Lower lobe of right lung (tissue), 2 donors: Measurements from ENCODE around the gene EPHA6. TPM values are rescaled to one million over a fixed set of nuclear protein-coding genes. Genes with fewer than 3 reads are reported as not detected.

ENCODE experiments used
- ATAC-seq, 2 donors: fragments of 200-7000 bp; cut with Tn5 transposase; one replicate each; pipeline ENCODE4 v1.9.1; 2020 to 2022; ENCODE audit warnings: mild to moderate bottlenecking in 2 of 2, moderate library complexity in 2 of 2
- DNase-seq: peaks from one replicate; pipeline ENCODE4 v3.0.0-alpha.2; 2020
- H3K27ac ChIP-seq: fragments of 200-600 bp; one replicate; pipeline ENCODE4 v1.8.0; 2022
- H3K27me3 ChIP-seq: fragments of 200-600 bp; one replicate; pipeline ENCODE4 v1.8.0; 2022; ENCODE audit warnings: low read depth
- H3K36me3 ChIP-seq: fragments of 200-600 bp; one replicate; pipeline ENCODE4 v1.8.0; 2022; ENCODE audit warnings: mild to moderate bottlenecking
- H3K4me1 ChIP-seq: fragments of 200-600 bp; one replicate; pipeline ENCODE4 v1.8.0; 2022
- H3K4me3 ChIP-seq: fragments of 200-600 bp; one replicate; pipeline ENCODE4 v1.8.0; 2022; ENCODE audit warnings: mild to moderate bottlenecking
- H3K9me3 ChIP-seq: fragments of 200-600 bp; one replicate; pipeline ENCODE4 v1.8.0; 2022
- intact Hi-C: fragments of 100-400 bp; cut with DNase I; formaldehyde crosslinking; loops from one replicate; pipeline ENCODE4 v1.11.0; 2022
- total RNA-seq: library from RNA; stranded (reverse); fragmentation: NEBNext Ultra II Directional; extraction: Animal tissue kit (Norgen Biotek cat#: 25700); gene quantifications from one replicate; pipeline ENCODE4 v1.2.1, GENCODE V29; 2021
- TF ChIP-seq, protein P1 (sequence below): fragments of 200-600 bp; IDR thresholded peaks from one replicate; pipeline ENCODE4 v1.8.0; 2022; ENCODE audit warnings: antibody characterized with exemption, mild to moderate bottlenecking
- donor health status: DM: no; HTN: yes; CAD: no; lungs with severe emphysema.

EPHA6 gene
- total RNA-seq, 1 donor from 2014 or later = 0.53 TPM

DNA sequence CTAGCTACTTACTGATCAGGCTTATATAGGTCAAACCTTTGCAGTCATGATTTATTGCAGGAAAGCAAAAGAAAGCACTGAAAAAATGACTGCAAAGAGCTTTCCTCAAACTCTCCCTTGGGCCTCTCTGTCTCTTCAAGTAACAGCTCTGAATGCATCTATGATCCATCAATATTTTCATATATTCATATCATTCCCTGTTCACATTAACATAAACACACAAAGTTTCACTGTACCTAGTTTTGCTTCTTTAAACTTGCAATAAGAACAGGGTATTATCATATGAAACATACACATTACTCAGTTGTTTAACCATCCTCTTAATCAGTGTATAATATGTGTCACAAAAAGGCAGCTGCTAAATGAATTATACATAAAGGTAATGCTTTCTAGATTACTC lies 842.2 kb downstream of the EPHA6 start:
- TF ChIP-seq, protein P1, sequence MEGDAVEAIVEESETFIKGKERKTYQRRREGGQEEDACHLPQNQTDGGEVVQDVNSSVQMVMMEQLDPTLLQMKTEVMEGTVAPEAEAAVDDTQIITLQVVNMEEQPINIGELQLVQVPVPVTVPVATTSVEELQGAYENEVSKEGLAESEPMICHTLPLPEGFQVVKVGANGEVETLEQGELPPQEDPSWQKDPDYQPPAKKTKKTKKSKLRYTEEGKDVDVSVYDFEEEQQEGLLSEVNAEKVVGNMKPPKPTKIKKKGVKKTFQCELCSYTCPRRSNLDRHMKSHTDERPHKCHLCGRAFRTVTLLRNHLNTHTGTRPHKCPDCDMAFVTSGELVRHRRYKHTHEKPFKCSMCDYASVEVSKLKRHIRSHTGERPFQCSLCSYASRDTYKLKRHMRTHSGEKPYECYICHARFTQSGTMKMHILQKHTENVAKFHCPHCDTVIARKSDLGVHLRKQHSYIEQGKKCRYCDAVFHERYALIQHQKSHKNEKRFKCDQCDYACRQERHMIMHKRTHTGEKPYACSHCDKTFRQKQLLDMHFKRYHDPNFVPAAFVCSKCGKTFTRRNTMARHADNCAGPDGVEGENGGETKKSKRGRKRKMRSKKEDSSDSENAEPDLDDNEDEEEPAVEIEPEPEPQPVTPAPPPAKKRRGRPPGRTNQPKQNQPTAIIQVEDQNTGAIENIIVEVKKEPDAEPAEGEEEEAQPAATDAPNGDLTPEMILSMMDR = no peak
- no peaks in the 10 kb centered on the region for H3K27me3 ChIP-seq
- DNase-seq = no peak
- no peak for ATAC-seq
- H3K9me3 ChIP-seq = no peaks in the 10 kb centered on the region
- H3K4me1 ChIP-seq = no peaks in the 10 kb centered on the region
- no peak overlapping the region for H3K4me3 ChIP-seq
- no peaks in the 10 kb centered on the region for H3K36me3 ChIP-seq
- intact Hi-C loops = no loop called here
- H3K27ac ChIP-seq = no peak overlapping the region

DNA sequence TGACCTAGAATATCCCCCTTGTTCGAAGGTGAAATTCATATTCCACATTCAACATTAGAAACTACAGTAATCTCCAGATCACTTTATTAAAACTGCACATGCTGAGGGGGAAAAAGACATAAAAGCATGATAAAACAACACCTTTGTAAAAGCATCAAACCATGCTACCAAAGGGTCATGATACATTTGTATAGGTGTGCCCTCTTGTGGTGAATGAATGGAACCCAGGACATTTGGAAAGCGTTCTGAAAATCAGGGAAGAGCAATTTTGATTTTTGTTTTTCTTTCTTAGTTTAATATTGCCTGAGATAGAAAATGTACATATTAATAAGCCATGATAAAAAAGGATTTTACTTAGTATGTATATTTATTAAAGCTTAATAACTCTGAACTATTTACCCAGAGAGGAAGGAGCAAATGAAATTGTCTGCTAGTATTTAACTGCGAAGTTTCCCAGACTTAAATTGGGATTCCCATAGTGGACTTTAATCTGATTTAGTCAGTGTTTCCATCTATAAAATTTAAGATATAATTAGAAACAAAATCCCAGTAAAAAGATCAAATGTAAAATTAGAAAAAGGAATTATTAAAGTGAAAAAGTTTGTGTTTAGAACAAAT lies 844.4 kb downstream of the EPHA6 start:
- TF ChIP-seq, protein P1 = peak; percentile 45
- H3K27me3 ChIP-seq = no peaks in the 10 kb centered on the region
- no peaks in the 10 kb centered on the region for H3K36me3 ChIP-seq
- no peaks in the 10 kb centered on the region for H3K4me1 ChIP-seq
- no peak overlapping the region for H3K4me3 ChIP-seq
- intact Hi-C loops = no loop called here
- ATAC-seq (no peak), DNase-seq (no peak)
- no peak overlapping the region for H3K27ac ChIP-seq
- no peaks in the 10 kb centered on the region for H3K9me3 ChIP-seq

DNA sequence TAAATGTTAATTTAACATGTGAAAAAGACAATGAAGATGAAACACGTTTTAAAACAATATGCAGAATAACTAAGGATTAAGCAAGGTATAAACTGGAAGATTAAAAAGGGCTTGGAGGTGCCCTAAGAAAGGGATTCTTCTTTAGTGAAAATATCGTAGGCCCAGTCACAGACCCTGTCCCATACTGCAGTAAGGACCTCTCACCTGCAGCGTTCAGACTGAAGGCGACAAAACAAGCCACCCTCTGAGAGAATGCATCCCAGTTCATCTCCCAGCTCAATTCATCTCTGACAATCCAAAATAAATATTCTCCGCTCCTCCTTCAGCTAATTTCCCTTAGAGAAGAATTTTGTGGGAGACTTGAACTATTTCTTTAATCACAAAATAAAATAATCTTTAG lies 847.9 kb downstream of the EPHA6 start:
- TF ChIP-seq, protein P1 = no peak
- Histone ChIP-seq H3K36me3 (no peaks in the 10 kb centered on the region), H3K4me3 (no peak overlapping the region), H3K27me3 (no peaks in the 10 kb centered on the region), H3K4me1 (no peaks in the 10 kb centered on the region), H3K27ac (no peak overlapping the region), H3K9me3 (no peaks in the 10 kb centered on the region)
- no peak for ATAC-seq
- intact Hi-C loops = no loop called here
- DNase-seq = no peak

DNA sequence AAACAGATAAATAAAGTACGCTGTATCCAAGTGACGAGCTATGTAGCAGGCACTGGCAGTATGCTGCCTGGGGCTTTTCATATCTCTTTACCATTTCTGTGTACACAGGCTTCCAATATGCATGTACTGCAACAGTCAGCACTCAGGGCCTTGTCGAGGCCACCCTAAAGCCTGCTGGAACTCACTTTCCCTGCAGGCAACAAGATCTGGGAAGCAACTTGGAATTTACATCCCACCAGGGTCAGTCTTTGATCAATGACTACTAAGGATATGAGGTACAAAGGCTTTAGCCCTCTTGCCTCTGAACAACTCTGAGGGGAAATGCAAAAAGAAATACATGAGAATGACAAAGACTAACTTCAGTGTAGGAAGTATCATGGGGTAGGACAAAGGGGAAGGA lies 848.4 kb downstream of the EPHA6 start:
- no peaks in the 10 kb centered on the region for H3K27me3 ChIP-seq
- H3K4me1 ChIP-seq = no peaks in the 10 kb centered on the region
- no peaks in the 10 kb centered on the region for H3K9me3 ChIP-seq
- no peak for DNase-seq
- H3K36me3 ChIP-seq = no peaks in the 10 kb centered on the region
- ATAC-seq = no peak
- no peak overlapping the region for H3K27ac ChIP-seq
- TF ChIP-seq, protein P1 = no peak
- H3K4me3 ChIP-seq = no peak overlapping the region
- intact Hi-C loops = no loop called here

DNA sequence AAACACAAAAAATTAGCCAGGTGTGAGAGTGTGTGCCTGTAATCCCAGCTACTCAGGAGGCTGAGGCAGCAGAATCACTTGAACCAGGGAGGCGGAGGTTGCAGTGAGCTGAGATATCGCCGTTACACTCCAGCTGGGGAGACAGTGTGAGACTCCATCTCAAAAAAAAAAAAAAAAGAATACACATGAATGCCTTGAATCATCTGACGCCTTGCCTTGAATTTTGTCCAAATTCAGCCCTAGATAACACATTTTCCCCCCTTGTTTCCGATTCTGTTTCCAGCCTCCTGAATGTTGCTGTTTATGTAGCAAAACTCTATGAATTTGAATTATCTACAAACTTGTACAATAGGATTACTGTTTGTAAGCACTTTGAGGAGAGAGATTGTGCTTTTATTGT lies 851.5 kb downstream of the EPHA6 start:
- intact Hi-C loops = no loop called here

More for the DNA sequence above, 851.5 kb downstream of the EPHA6 start:
- Histone ChIP-seq H3K4me1 (no peaks in the 10 kb centered on the region), H3K36me3 (no peaks in the 10 kb centered on the region), H3K4me3 (no peak overlapping the region), H3K27me3 (no peaks in the 10 kb centered on the region), H3K27ac (no peak overlapping the region), H3K9me3 (no peaks in the 10 kb centered on the region)
- TF ChIP-seq, protein P1 = no peak
- no peak for DNase-seq
- no peak for ATAC-seq
